ENCODE data around the gene FBXO45.
"Not testable (repeated sequence)": the region's sequence is repeated elsewhere in the genome, so short reads cannot be mapped to it uniquely, and the experiment has no call there.

DNA sequence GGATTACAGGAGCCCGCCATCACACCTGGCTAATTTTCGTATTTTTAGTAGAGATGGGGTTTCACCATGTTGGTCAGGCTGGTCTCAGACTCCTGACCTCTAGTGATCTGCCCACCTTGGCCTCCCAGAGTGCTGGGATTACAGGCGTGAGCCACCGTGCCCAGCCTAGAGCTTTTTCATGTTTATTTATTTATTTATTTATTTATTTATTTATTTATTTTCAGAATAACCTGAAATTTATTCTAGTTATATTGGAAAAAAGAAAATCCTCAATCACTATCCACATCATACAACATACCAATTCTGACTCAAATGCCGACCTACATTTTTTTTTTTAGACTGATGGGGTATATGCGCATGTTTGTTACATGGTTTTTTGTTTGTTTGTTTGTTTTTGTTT lies 46.8 kb downstream of the FBXO45 start:
- TF ChIP-seq POLR2A (IDR thresholded peaks at IDR 0.05), result not testable (repeated sequence)
- TF ChIP-seq, protein P1, sequence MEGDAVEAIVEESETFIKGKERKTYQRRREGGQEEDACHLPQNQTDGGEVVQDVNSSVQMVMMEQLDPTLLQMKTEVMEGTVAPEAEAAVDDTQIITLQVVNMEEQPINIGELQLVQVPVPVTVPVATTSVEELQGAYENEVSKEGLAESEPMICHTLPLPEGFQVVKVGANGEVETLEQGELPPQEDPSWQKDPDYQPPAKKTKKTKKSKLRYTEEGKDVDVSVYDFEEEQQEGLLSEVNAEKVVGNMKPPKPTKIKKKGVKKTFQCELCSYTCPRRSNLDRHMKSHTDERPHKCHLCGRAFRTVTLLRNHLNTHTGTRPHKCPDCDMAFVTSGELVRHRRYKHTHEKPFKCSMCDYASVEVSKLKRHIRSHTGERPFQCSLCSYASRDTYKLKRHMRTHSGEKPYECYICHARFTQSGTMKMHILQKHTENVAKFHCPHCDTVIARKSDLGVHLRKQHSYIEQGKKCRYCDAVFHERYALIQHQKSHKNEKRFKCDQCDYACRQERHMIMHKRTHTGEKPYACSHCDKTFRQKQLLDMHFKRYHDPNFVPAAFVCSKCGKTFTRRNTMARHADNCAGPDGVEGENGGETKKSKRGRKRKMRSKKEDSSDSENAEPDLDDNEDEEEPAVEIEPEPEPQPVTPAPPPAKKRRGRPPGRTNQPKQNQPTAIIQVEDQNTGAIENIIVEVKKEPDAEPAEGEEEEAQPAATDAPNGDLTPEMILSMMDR (IDR thresholded peaks at IDR 0.05), result not testable (repeated sequence)

All from right lobe of liver (tissue), 4 donors.